Measurements from ENCODE around the gene BAG5.
"Not testable (repeated sequence)": the region's sequence is repeated elsewhere in the genome, so short reads cannot be mapped to it uniquely, and the experiment has no call there.

The BAG5 gene

DNA sequence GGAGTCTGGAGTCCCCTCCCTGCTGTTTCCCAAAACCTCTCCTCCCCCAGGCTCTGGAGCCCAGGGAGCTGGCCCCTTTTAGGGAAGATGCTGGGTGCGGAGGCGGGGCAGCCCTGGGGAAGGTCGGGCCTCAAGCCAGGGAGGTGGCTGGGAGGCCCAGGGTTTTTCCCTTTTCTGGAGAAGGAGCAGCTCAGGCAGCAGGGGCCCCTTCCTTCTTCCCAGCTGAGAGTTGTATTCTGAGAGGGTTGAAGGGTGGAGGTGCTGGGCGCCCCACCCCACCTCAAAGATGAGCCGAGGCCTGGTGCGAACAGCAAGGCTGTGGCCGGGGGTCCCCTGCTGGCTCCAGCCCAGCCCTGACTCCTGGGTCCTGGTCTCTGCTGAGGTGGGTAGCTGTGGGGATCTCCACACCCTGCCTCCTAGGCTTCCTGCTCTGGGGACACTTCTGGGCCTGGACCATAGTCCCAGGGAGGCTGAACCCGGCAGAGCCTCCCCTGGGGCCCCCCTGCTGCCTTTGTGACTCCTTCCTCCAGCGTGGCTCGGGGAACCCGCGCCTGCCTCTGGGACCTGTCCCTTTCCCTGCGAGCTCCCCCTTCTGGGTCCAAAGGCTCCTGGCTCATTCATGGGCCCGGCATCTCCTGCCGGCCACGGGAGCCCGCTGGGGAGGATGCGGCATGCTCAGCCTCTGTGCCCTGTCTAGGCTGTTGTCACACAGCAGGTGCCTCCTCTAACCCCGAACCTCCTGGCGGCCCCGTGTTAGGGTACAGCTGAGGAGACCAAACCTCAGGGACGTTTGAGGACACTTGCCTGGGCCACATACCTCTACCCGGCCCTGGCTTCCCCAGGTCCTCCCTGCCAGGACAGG, 29.1 kb downstream of the BAG5 start:
- DNase-seq, result no peak

DNA sequence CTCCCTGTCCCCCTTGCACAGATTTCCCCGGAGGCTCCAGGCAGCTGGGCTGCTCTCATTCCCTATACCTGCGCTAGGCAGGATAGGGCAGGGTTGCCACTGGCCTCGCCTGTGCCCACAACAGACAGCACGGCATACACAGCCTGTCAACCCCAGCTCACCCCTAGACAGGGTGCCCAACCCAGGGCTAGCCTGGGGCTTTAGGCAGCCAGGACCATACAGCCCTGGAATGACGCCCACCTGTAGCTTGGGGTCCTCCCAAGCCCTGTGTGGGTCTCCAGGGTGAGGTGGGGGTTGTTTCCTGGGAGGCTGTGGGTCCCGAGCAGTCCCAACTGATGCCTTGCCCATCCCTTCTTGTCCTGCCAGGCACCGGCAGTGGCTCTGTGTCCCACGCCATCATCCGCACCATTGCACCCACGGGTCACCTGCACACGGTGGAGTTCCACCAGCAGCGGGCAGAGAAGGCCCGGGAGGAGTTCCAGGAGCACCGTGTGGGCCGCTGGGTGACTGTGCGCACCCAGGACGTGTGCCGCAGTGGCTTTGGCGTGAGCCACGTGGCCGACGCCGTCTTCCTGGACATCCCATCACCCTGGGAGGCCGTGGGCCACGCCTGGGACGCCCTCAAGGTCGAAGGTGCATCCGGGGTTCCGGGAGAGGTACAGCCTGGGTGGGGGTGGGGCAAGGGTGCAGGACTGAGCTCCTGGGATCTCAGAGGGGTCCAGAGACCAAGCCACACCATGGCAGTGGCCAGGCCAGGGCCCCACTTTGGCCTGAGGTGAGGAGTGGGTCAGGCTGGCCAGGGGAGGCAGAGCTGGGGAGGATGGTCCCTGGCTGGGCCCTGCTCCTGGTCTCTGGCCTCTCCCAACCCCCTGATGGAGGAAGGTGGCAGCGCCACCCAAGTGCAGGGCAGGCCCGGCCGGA, 30.0 kb downstream of the BAG5 start:
- DNase-seq, result no peak

DNA sequence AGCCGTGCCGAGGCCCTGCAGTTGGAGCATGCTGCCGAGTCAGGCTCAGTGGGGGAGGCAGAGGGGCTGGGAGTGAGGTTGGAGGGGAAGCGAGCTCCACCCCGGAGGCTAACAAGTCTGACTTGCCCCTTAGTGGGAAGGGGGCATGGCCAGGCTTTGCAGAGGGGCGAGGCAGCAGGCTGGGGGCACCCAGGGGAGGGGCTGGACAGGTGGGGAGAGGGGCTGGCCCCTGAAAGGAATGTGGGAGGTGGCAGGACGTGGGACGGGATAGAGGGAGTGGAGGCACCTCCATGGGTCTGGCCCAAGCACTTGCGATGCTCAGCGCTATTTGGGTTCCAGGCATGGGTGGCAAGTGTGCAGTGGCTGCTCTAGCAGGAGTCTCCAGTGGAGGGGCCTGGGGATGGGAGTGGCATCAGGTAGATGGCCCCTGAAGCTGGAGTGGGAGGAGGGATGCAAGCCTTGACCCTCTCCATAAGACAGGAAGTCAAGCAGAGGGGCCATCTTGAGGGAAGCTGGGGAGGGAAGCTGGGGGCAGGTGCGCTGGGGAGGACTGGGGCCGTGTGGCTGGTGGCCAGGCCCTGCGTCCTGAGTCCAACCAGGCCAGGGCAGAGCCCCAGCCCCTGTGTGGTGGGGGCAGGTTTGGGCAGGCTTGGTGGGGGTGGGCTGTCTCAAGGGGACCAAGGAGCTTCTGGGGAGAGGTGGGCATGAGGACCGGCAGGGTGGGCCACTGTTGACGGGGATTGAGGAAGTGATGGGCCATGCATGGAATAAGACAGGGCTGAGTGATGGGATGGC, 30.8 kb downstream of the BAG5 start:
- no peak for DNase-seq

DNA sequence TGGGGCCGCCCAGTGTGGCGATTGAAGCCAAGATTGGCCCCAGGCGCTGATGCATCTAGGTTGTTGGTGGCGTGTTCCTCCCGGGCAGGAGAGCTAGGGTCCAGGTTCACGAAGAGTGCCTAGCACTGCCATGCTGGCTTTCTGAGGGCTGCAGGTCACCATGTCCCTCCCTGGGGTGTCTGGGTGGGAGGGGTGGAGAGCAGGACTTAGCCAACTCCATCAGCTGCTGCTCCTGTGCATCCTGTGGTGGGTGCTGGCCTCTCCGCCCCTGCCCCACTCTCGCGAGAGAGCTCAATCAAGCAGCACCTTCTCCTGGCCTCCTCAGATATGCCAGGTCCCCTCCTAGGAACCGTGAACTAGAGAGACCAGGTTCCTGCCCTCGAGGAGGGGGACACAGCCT, 31.6 kb downstream of the BAG5 start:
- DNase-seq, result no peak

GRCh38 chr14:103530390-103530789, 32.1 kb downstream of the BAG5 start:
- no peak for DNase-seq

GRCh38 chr14:103529383-103530365, 32.8 kb downstream of the BAG5 start:
- no peak for DNase-seq

- DNase-seq, result peak; percentile 71
These were observed 33.7 kb downstream of the BAG5 start, which contains the start of gene TRMT61A for GRCh38 chr14:103528587-103529382. Gene TRMT61A (plus strand): TSS chr14:103529196. CDS start chr14:103529979, 783 bp downstream.

DNA sequence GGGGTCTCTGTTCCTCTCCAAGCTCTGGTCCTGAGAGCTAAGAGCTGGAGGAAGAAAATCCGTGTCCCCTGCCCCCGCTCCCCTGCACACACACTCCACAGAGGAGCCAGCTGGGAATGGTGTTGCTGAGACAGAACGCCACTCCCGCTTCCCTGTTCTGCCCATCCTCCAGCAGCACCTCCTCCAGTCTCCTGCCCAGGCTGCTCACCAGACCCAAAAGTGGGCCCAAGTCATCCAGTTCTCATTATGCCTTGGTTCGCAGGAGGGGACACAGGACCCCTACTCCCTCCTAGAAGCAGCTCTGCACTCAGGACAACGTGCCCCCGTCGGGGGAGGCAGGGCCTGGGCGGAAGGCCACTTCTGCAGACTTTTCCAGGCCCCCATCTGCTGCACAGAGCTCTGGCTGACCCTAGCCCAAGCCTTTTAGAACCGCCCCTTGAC, 34.3 kb downstream of the BAG5 start:
- DNase-seq, result no peak

GRCh38 chr14:103527408-103528145, 34.9 kb downstream of the BAG5 start:
- DNase-seq, result no peak

GRCh38 chr14:103526914-103527248, 35.6 kb downstream of the BAG5 start:
- DNase-seq, result no peak

DNA sequence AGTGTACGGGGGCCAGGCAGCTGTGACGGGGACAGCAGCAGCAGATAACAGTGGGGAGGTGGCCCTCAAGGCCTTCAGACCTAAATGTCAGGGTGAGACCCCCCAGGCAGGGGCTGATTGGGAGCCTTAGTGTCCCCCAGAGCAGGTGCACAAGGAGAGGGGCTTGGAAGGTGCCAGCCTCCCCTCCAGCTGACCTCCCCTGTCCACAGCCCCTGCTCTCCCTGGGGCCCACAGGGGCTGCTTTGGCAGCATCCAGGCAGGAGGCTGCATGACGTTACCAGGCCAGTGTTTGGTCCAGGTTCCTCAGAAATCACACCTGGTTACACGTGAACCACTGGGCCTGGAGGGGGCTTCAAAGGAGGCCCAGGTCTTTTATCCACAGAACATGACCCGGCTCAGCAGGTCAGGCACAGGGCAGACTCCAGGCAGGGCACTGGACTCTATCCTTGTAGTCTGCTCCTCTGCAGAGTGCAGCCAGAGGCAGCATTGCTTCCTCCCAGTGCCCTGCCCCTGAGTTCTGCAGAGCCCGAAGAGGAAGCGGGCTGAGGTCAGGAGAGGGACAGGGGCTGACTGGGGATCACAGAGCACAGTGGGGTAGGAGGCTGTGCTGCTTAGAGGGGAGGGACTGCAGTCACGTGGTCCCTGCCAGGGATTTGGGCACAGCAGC, 36.1 kb downstream of the BAG5 start:
- DNase-seq, result no peak

GRCh38 chr14:103525430-103526246, 36.8 kb downstream of the BAG5 start:
- DNase-seq, result not testable (repeated sequence)

- DNase-seq, result no peak
These were observed 38.2 kb downstream of the BAG5 start for GRCh38 chr14:103524002-103524935.

- no peak for DNase-seq
These were observed 38.9 kb downstream of the BAG5 start for GRCh38 chr14:103523575-103523954.

GRCh38 chr14:103522649-103523574, 39.5 kb downstream of the BAG5 start, which contains the start of gene CKB:
Gene CKB (minus strand): TSS chr14:103522830. CDS start chr14:103522493, 337 bp downstream.
- DNase-seq, result no peak
